HepG2 (cell line): Measurements from ENCODE around the gene ARL6IP4. TPM values are rescaled to one million over a fixed set of nuclear protein-coding genes. Genes with fewer than 3 reads are reported as not detected.

Experiments used
- ATF1 ChIP-seq: IDR thresholded peaks from 2 replicates; pipeline ENCODE4 v1.6.1; 2016; ENCODE audit warnings: mild to moderate bottlenecking, control low read depth
- CBFB ChIP-seq: sonication (generic); formaldehyde crosslinking; IDR thresholded peaks from 2 replicates; pipeline ENCODE4 v1.4.0; 2020; ENCODE audit warnings: missing genetic modification reagents
- CENPT ChIP-seq: sonication (generic); formaldehyde crosslinking; IDR thresholded peaks from 2 replicates; pipeline ENCODE4 v1.8.0; 2022; ENCODE audit warnings: low read depth, mild to moderate bottlenecking, moderate library complexity, missing genetic modification reagents
- DMAP1 ChIP-seq: IDR thresholded peaks from 2 replicates; pipeline ENCODE4 v1.6.1; 2016
- ETV6 ChIP-seq: sonication (generic); formaldehyde crosslinking; conservative IDR thresholded peaks from 2 replicates; pipeline ENCODE4 v1.4.0; 2020; ENCODE audit warnings: missing genetic modification reagents
- FOXP1 ChIP-seq, 2 experiments: fragments of 450-650 bp in 1 of 2; IDR thresholded peaks; 2 replicates each; pipeline ENCODE4 v1.6.1; 2017 to 2018; ENCODE audit warnings: antibody characterized with exemption in 1 of 2
- GLI4 ChIP-seq: sonication (generic); formaldehyde crosslinking; IDR thresholded peaks from 2 replicates; pipeline ENCODE4 v1.5.1; 2020; ENCODE audit warnings: missing genetic modification reagents, mild to moderate bottlenecking, moderate library complexity, borderline replicate concordance
- HIVEP1 ChIP-seq: sonication (generic); formaldehyde crosslinking; IDR thresholded peaks from 2 replicates; pipeline ENCODE4 v1.4.0; 2020; ENCODE audit warnings: mild to moderate bottlenecking, missing genetic modification reagents
- HOXA5 ChIP-seq: sonication (generic); formaldehyde crosslinking; IDR thresholded peaks from 2 replicates; pipeline ENCODE4 v1.4.0; 2020; ENCODE audit warnings: missing genetic modification reagents
- ISX ChIP-seq: sonication (generic); formaldehyde crosslinking; conservative IDR thresholded peaks from 2 replicates; pipeline ENCODE4 v1.5.0; 2020; ENCODE audit warnings: missing genetic modification reagents
- MAFG ChIP-seq: sonication (generic); formaldehyde crosslinking; IDR thresholded peaks from 2 replicates; pipeline ENCODE4 v1.5.1; 2020; ENCODE audit warnings: mild to moderate bottlenecking, missing genetic modification reagents
- MYNN ChIP-seq: sonication (generic); formaldehyde crosslinking; IDR thresholded peaks from 2 replicates; pipeline ENCODE4 v1.4.0; 2020; ENCODE audit warnings: mild to moderate bottlenecking, low read depth, missing genetic modification reagents
- NFYC ChIP-seq: IDR thresholded peaks from 2 replicates; pipeline ENCODE4 v1.6.1; 2016; ENCODE audit warnings: missing genetic modification reagents, missing compliant biosample characterization
- POGZ ChIP-seq: sonication (generic); formaldehyde crosslinking; IDR thresholded peaks from 2 replicates; pipeline ENCODE4 v1.4.0; 2020; ENCODE audit warnings: mild to moderate bottlenecking, missing genetic modification reagents
- POLR2A ChIP-seq, 2 experiments: IDR thresholded peaks; 2 replicates each; pipeline ENCODE4 v1.6.1; 2011; ENCODE audit warnings: low read depth in 2 of 2, low read length in 2 of 2, mild to moderate bottlenecking in 1 of 2, moderate library complexity in 1 of 2; ENCODE audit not compliant: insufficient read depth in 1 of 2
- RAD51 ChIP-seq: fragments of 450-650 bp; IDR thresholded peaks from 2 replicates; pipeline ENCODE4 v1.6.1; 2016; ENCODE audit warnings: borderline replicate concordance
- REPIN1 ChIP-seq: sonication (generic); formaldehyde crosslinking; IDR thresholded peaks from 2 replicates; pipeline ENCODE4 v1.8.0; 2022; ENCODE audit warnings: missing genetic modification reagents, low read depth, mild to moderate bottlenecking, borderline replicate concordance
- SIX4 ChIP-seq: sonication (generic); formaldehyde crosslinking; IDR thresholded peaks from 2 replicates; pipeline ENCODE4 v1.4.0; 2020; ENCODE audit warnings: missing genetic modification reagents
- SOX6 ChIP-seq, 2 experiments: fragments of 450-650 bp in 1 of 2; sonication (generic) in 1 of 2; formaldehyde crosslinking in 1 of 2; IDR thresholded peaks; 2 replicates each; pipeline versions ENCODE4 v1.4.0 to v1.6.1; 2017 to 2020; ENCODE audit warnings: antibody characterized with exemption in 1 of 2, mild to moderate bottlenecking in 1 of 2, missing genetic modification reagents in 1 of 2
- ZFP36L1 ChIP-seq: sonication (generic); formaldehyde crosslinking; IDR thresholded peaks from 2 replicates; pipeline ENCODE4 v1.8.0; 2022; ENCODE audit warnings: mild to moderate bottlenecking, missing genetic modification reagents, moderate library complexity
- ZFP41 ChIP-seq: sonication (generic); formaldehyde crosslinking; IDR thresholded peaks from 2 replicates; pipeline ENCODE4 v1.4.0; 2020; ENCODE audit warnings: mild to moderate bottlenecking, missing genetic modification reagents, borderline replicate concordance
- ZNF264 ChIP-seq: sonication (generic); formaldehyde crosslinking; IDR thresholded peaks from 2 replicates; pipeline ENCODE4 v1.4.0; 2020; ENCODE audit warnings: missing genetic modification reagents
- ZNF550 ChIP-seq: sonication (generic); formaldehyde crosslinking; IDR thresholded peaks from 2 replicates; pipeline ENCODE4 v1.4.0; 2020; ENCODE audit warnings: mild to moderate bottlenecking, missing genetic modification reagents, borderline replicate concordance
- ZNF558 ChIP-seq: sonication (generic); formaldehyde crosslinking; IDR thresholded peaks from 2 replicates; pipeline ENCODE4 v1.9.0; 2022; ENCODE audit warnings: mild to moderate bottlenecking, missing genetic modification reagents, borderline replicate concordance
- ZNF567 ChIP-seq: sonication (generic); formaldehyde crosslinking; IDR thresholded peaks from 2 replicates; pipeline ENCODE4 v1.8.1; 2023; ENCODE audit warnings: mild to moderate bottlenecking, missing genetic modification reagents, borderline replicate concordance
- ZNF724P ChIP-seq: sonication (generic); formaldehyde crosslinking; IDR thresholded peaks from 2 replicates; pipeline ENCODE4 v1.8.0; 2022; ENCODE audit warnings: missing genetic modification reagents, borderline replicate concordance
- polyA plus RNA-seq, 8 experiments: library from polyadenylated mRNA; depleted of rRNA in 3 of 8; stranded (reverse) in 7 of 8; unstranded in 1 of 8; fragments of >200 nt; fragmentation: Illumina TruSeq in 4 of 8; extraction: Trizol in 4 of 8; gene quantifications; 2 replicates each; pipeline versions ENCODE4 v1.2.1 to v1.2.3, GENCODE V29; 2011 to 2016; ENCODE audit warnings: low read depth in 4 of 8, missing spikeins in 1 of 8, mixed read lengths in 1 of 8; ENCODE audit not compliant: insufficient read depth in 1 of 8
- total RNA-seq, 5 experiments: library from RNA; depleted of rRNA; stranded (reverse); fragments of >200 nt; fragmentation: Illumina TruSeq; extraction: Trizol; gene quantifications; 2 replicates each; pipeline ENCODE4 v1.2.3, GENCODE V29; 2016; ENCODE audit warnings: low read depth in 1 of 5
- TF ChIP-seq, protein P1 (sequence below): sonication (generic); formaldehyde crosslinking; IDR thresholded peaks from 2 replicates; pipeline ENCODE4 v1.9.0; 2021; ENCODE audit warnings: missing genetic modification reagents, mild to moderate bottlenecking, borderline replicate concordance
- TF ChIP-seq, protein P2 (sequence below): sonication (generic); formaldehyde crosslinking; IDR thresholded peaks from 2 replicates; pipeline ENCODE4 v1.4.0; 2020; ENCODE audit warnings: missing genetic modification reagents, borderline replicate concordance

ARL6IP4 gene
- total and polyA plus RNA-seq, 2 of the 13 experiments (the other 11 are each of a cell fraction or from before 2014, with no cell fraction given), result 155 to 220 TPM

DNA sequence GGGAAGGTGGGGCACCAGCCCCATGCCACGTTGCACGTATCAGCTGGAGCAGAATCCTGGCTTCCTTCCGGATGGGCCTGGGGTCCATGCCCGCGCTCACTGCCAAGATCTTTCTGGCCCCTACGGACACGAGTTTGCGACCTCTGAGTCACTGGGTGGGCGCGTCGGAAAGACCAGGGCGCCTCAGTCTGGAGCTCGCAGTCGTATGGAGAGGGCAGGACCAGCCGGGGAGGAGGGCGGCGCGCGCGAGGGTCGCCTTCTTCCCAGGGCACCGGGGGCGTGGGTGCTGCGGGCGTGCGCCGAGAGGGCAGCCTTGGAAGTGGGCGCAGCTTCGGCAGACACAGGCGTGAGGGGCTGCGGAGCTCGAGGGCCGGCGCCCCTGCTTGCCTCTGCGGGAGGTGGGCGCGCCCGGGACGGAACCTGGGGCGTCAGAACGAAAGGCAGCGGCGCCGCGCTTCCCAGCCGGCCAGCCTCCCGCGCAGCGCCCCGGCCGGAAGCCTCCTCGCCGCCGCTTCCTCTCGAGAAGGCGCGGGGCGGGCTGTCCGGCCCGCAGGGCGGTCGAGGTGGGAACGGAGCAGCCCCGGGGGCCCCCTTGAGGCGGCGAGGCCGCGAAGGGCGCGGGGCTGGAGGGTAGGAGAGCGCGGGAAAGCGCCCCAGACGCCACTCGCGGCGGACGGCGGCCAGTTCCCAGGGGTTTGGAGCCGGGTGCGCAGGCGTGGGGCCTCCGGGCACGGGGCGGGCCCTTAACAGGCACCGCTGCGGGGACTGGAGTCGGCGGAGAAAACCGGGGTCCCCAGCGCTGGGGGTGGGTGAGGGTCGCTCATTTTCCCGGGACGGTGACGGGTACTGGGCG, at the start of gene ARL6IP4 (continued):
- TF ChIP-seq, protein P1, sequence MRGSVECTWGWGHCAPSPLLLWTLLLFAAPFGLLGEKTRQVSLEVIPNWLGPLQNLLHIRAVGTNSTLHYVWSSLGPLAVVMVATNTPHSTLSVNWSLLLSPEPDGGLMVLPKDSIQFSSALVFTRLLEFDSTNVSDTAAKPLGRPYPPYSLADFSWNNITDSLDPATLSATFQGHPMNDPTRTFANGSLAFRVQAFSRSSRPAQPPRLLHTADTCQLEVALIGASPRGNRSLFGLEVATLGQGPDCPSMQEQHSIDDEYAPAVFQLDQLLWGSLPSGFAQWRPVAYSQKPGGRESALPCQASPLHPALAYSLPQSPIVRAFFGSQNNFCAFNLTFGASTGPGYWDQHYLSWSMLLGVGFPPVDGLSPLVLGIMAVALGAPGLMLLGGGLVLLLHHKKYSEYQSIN, result no peak
- TF ChIP-seq POGZ (CRISPR knock-in tag), result peak; percentile 20; the same call in 1 of the 2 replicates
- TF ChIP-seq GLI4 (CRISPR knock-in tag), result peak; percentile 70; the same call in 1 of the 2 replicates
- no peak for TF ChIP-seq ATF1 (CRISPR knock-in tag)
- peak; percentile 63; the same call in 1 of the 2 replicates for TF ChIP-seq REPIN1 (CRISPR knock-in tag)
- peak; percentile 54; the same call in 1 of the 2 replicates for TF ChIP-seq CBFB (CRISPR knock-in tag)
- TF ChIP-seq RAD51, result no peak
- peak in 1 of 2 experiments; percentile 25; a peak in 1 of 4 replicates for TF ChIP-seq POLR2A (IDR thresholded peaks at IDR 0.05; ENCODE audit: insufficient read depth in 1 of 2, low read depth in 2 of 2, low read length in 2 of 2)
- TF ChIP-seq ETV6 (CRISPR knock-in tag), result 0 out of 2 replicates have a peak, but pooled peaks have one; percentile 27
- no peak for TF ChIP-seq ZNF264 (CRISPR knock-in tag)
- no peak for TF ChIP-seq ZFP36L1
- no peak for TF ChIP-seq MAFG (CRISPR knock-in tag)
- TF ChIP-seq DMAP1, result peak; percentile 79; the same call in 1 of the 2 replicates
- TF ChIP-seq ZNF558 (CRISPR knock-in tag), result peak; percentile 84; the same call in 1 of the 2 replicates
- TF ChIP-seq, protein P2, sequence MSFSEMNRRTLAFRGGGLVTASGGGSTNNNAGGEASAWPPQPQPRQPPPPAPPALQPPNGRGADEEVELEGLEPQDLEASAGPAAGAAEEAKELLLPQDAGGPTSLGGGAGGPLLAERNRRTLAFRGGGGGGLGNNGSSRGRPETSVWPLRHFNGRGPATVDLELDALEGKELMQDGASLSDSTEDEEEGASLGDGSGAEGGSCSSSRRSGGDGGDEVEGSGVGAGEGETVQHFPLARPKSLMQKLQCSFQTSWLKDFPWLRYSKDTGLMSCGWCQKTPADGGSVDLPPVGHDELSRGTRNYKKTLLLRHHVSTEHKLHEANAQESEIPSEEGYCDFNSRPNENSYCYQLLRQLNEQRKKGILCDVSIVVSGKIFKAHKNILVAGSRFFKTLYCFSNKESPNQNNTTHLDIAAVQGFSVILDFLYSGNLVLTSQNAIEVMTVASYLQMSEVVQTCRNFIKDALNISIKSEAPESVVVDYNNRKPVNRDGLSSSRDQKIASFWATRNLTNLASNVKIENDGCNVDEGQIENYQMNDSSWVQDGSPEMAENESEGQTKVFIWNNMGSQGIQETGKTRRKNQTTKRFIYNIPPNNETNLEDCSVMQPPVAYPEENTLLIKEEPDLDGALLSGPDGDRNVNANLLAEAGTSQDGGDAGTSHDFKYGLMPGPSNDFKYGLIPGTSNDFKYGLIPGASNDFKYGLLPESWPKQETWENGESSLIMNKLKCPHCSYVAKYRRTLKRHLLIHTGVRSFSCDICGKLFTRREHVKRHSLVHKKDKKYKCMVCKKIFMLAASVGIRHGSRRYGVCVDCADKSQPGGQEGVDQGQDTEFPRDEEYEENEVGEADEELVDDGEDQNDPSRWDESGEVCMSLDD (CRISPR knock-in tag), result peak; percentile 71; the same call in 1 of the 2 replicates
- no peak; the same call in 1 of the 2 replicates for TF ChIP-seq ISX (CRISPR knock-in tag)
- peak; percentile 79 for TF ChIP-seq ZNF724P
- peak; percentile 4; the same call in 1 of the 2 replicates for TF ChIP-seq NFYC (CRISPR knock-in tag)
- TF ChIP-seq HOXA5 (CRISPR knock-in tag), result peak; percentile 70; the same call in 1 of the 2 replicates
- TF ChIP-seq SIX4 (CRISPR knock-in tag), result no peak
- TF ChIP-seq ZFP41, result no peak
- TF ChIP-seq HIVEP1 (CRISPR knock-in tag), result peak; percentile 59; the same call in 1 of the 2 replicates
- TF ChIP-seq FOXP1 (IDR thresholded peaks at IDR 0.05), result no peak
- TF ChIP-seq FOXP1 (CRISPR knock-in tag; IDR thresholded peaks at IDR 0.05), result no peak
- no peak for TF ChIP-seq ZNF550
- TF ChIP-seq CENPT (CRISPR knock-in tag), result no peak; the same call in 1 of the 2 replicates
- no peak for TF ChIP-seq ZNF567
- no peak for TF ChIP-seq SOX6 (IDR thresholded peaks at IDR 0.05)
- peak; percentile 39 for TF ChIP-seq SOX6 (CRISPR knock-in tag; IDR thresholded peaks at IDR 0.05)
- no peak; the same call in 1 of the 2 replicates for TF ChIP-seq MYNN
